PC-9 (cell line): Measurements from ENCODE around the gene RIPK3.
"Not testable (repeated sequence)": the region's sequence is repeated elsewhere in the genome, so short reads cannot be mapped to it uniquely, and the experiment has no call there.

ENCODE experiments used
- EZH2 ChIP-seq: fragments of 200-600 bp; sonication (generic); IDR thresholded peaks from 2 replicates; pipeline ENCODE4 v1.8.0; 2017; ENCODE audit warnings: antibody characterized with exemption, low read depth
- TF ChIP-seq, protein P1 (sequence below): fragments of 200-600 bp; sonication (generic); conservative IDR thresholded peaks from 2 replicates; pipeline ENCODE4 v1.6.1; 2017; ENCODE audit warnings: mixed run types, antibody characterized with exemption, mild to moderate bottlenecking, moderate library complexity

DNA sequence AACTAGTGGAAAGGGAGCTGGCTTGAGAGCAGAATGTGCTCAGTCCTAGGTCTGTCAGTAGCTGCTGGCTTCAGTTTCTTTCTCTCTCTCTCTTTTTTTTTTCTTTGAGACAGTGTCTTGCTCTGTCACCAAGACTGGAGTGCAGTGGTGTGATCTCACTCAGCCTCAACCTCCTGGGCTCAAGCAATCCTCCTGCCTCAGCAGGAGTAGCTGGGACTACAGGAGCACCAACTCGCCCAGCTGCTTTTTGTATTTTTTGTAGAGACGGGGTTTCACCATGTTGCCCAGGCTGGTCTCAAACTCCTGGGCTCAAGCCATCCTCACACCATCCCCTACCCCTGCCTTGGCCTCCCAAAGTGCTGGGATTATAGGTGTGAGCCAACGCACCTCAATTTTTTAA lies 31.8 kb upstream of the RIPK3 start:
- TF ChIP-seq, protein P1, sequence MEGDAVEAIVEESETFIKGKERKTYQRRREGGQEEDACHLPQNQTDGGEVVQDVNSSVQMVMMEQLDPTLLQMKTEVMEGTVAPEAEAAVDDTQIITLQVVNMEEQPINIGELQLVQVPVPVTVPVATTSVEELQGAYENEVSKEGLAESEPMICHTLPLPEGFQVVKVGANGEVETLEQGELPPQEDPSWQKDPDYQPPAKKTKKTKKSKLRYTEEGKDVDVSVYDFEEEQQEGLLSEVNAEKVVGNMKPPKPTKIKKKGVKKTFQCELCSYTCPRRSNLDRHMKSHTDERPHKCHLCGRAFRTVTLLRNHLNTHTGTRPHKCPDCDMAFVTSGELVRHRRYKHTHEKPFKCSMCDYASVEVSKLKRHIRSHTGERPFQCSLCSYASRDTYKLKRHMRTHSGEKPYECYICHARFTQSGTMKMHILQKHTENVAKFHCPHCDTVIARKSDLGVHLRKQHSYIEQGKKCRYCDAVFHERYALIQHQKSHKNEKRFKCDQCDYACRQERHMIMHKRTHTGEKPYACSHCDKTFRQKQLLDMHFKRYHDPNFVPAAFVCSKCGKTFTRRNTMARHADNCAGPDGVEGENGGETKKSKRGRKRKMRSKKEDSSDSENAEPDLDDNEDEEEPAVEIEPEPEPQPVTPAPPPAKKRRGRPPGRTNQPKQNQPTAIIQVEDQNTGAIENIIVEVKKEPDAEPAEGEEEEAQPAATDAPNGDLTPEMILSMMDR = not testable (repeated sequence)
- TF ChIP-seq EZH2 = not testable (repeated sequence)
